Prostate gland (tissue), 2 donors: ENCODE results near the gene RABGAP1L.

Experiments used
- POLR2A ChIP-seq: fragments of 450-650 bp; IDR thresholded peaks from one replicate; pipeline ENCODE4 v1.6.1; 2016; ENCODE audit warnings: antibody characterized with exemption, mild to moderate bottlenecking
- POLR2AphosphoS5 ChIP-seq: sonication (generic); formaldehyde crosslinking; IDR thresholded peaks from one replicate; pipeline ENCODE4 v1.6.1; 2017; ENCODE audit warnings: antibody characterized with exemption
- TF ChIP-seq, protein P1 (sequence below), 4 experiments: fragments of 200-600 bp in 2 of 4; fragments of 450-650 bp in 2 of 4; sonication (generic) in 2 of 4; IDR thresholded peaks; 1 replicate in 3 of 4; 2 replicates in 1 of 4; pipeline ENCODE4 v1.5.1; 2016 to 2019; ENCODE audit warnings: antibody characterized with exemption in 4 of 4, mild to moderate bottlenecking in 2 of 4, moderate library complexity in 2 of 4

DNA sequence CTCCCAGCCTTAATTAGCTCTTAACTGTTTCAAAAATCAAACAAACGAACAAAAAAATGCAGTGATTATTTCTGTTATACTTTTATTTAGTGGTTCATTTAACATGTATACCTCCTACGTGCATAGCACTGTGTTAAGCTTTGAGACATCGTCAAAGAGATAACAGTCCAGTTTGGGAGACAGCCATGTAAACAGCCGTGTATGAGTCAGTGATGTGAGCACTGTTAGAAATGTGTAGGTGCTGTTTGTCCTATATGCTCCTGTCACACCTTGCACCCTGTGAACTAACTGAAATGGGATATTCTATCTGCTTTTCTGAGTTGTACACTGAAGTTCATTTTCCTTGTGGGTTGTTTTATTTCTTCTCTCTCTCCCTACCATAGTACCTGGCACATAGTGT, 730.7 kb downstream of the RABGAP1L start:
- TF ChIP-seq, protein P1, sequence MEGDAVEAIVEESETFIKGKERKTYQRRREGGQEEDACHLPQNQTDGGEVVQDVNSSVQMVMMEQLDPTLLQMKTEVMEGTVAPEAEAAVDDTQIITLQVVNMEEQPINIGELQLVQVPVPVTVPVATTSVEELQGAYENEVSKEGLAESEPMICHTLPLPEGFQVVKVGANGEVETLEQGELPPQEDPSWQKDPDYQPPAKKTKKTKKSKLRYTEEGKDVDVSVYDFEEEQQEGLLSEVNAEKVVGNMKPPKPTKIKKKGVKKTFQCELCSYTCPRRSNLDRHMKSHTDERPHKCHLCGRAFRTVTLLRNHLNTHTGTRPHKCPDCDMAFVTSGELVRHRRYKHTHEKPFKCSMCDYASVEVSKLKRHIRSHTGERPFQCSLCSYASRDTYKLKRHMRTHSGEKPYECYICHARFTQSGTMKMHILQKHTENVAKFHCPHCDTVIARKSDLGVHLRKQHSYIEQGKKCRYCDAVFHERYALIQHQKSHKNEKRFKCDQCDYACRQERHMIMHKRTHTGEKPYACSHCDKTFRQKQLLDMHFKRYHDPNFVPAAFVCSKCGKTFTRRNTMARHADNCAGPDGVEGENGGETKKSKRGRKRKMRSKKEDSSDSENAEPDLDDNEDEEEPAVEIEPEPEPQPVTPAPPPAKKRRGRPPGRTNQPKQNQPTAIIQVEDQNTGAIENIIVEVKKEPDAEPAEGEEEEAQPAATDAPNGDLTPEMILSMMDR (IDR thresholded peaks at IDR 0.05): no peak
- no peak for TF ChIP-seq POLR2A
- no peak for TF ChIP-seq POLR2AphosphoS5
